Astrocyte (in vitro differentiated cells and primary cell): ENCODE data around the gene RAC2.

Source experiments
- EZH2 ChIP-seq: IDR thresholded peaks from 2 replicates; pipeline ENCODE4 v1.6.1; 2012; ENCODE audit warnings: mild to moderate bottlenecking, low read length, inconsistent platforms; ENCODE audit not compliant: insufficient read depth
- TF ChIP-seq, protein P1 (sequence below): IDR thresholded peaks from 2 replicates; pipeline ENCODE4 v1.5.1; 2011; ENCODE audit warnings: low read depth, mild to moderate bottlenecking, inconsistent platforms, low read length, moderate library complexity; ENCODE audit not compliant: insufficient read depth

DNA sequence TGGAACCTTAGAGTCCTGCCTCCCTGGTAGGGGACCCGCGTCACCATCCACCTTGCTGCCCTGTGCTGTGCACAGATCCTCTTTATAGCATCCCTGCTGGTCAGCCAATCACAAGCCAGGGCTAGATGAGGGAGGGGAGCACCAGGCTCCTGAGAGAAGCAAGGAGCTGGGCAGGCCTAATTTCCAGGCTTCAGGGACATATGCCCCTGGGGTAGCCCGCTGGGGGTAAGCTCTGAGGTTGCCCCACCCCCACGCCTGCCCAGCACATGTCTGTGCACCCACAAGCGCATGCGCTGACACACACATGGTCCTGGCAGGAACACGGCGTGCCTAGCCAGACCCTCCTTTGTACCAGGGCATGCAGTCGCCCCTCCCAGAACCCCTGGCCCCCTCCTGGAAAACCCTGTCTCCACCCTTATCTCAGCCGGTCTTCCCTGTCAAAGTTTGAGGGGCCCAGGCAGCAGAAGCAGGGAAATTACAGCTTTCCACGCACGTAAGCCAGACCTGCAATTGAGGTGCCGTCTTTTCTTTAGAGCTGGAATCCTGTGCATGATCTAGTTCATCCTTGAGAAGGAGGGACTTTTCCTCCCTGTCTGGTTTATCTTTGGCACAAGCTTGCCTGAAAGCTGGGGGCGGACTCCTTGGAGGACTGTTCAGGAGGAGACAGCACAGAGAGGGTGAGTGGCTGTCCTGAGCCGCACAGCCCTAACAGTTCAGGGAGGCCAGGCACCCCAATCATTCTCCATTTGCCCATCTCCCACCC is 33.8 kb downstream of the RAC2 start:
- TF ChIP-seq, protein P1, sequence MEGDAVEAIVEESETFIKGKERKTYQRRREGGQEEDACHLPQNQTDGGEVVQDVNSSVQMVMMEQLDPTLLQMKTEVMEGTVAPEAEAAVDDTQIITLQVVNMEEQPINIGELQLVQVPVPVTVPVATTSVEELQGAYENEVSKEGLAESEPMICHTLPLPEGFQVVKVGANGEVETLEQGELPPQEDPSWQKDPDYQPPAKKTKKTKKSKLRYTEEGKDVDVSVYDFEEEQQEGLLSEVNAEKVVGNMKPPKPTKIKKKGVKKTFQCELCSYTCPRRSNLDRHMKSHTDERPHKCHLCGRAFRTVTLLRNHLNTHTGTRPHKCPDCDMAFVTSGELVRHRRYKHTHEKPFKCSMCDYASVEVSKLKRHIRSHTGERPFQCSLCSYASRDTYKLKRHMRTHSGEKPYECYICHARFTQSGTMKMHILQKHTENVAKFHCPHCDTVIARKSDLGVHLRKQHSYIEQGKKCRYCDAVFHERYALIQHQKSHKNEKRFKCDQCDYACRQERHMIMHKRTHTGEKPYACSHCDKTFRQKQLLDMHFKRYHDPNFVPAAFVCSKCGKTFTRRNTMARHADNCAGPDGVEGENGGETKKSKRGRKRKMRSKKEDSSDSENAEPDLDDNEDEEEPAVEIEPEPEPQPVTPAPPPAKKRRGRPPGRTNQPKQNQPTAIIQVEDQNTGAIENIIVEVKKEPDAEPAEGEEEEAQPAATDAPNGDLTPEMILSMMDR: no peak
- TF ChIP-seq EZH2: no peak
